Measurements from ENCODE around the gene VPS8. TPM values are rescaled to one million over a fixed set of nuclear protein-coding genes. Genes with fewer than 3 reads are reported as not detected.
A peak's percentile ranks its signal among the peaks of the same experiment; 100 is the strongest.

VPS8 gene
- total RNA-seq, 1 experiment from 2014 or later, result 39.7 TPM

DNA sequence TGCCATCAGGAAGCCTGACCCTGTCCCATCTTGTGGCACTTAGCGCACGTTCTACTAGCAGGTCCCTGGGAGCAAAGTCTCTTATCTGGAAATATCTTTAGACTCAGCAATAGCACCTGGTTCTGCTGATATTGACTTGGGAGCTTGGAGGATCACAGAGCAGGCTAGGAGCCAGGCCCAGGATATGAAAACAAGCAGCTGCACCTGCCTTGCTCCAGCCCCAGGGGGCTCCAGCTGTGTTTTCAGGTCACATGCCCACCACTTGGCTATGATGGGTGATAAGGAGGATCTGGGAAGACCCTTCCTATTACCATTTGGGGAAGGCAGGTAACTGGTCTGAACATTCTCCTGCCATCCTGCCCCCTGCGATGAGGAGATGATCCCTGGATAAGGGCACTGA, 253.1 kb downstream of the VPS8 start:
- 0 out of 2 replicates have a peak overlapping the region, but pooled peaks have one; percentile 32 for H2BK15ac ChIP-seq (ENCODE audit: low read depth, low read length)
- 0 out of 2 replicates have a peak, but pooled peaks cover 3% of the 10 kb centered on the region for H3K4me1 ChIP-seq (ENCODE audit: insufficient read depth, low read length)
- H3K9me3 Mint-ChIP-seq, result peaks cover 14 to 15% of the 10 kb centered on the region in 2 experiments
- H3K18ac ChIP-seq (ENCODE audit: insufficient read length, low read depth, low read length), result no peak overlapping the region
- no peak overlapping the region for H4K8ac ChIP-seq (replicated peaks; ENCODE audit: insufficient read length, low read depth, low read length)
- no peak overlapping the region for H4K5ac ChIP-seq (ENCODE audit: insufficient read length, low read depth, low read length)
- DNase-seq, result peak; percentile 44
- H3K23ac ChIP-seq (ENCODE audit: insufficient read length, low read depth, low read length), result no peak overlapping the region
- no peak overlapping the region for H2BK5ac ChIP-seq (ENCODE audit: insufficient read length, low read length)
- TF ChIP-seq CTCF (conservative IDR thresholded peaks at IDR 0.05), result peak; percentile 44; the same call in 2 of the 3 replicates
- H2BK120ac ChIP-seq (ENCODE audit: low read depth, low read length, poor library complexity, severe bottlenecking), result no peak overlapping the region
- H3K4me3 Mint-ChIP-seq, result no peak overlapping the region
- H3T11ph ChIP-seq (ENCODE audit: low read length), result no peak overlapping the region
- no peak overlapping the region for H2BK20ac ChIP-seq (ENCODE audit: low read depth, low read length, poor library complexity, severe bottlenecking)
- H3K4me2 ChIP-seq (ENCODE audit: insufficient read depth, insufficient read length, low read length), result no peak overlapping the region
- H3K79me2 ChIP-seq (ENCODE audit: insufficient read depth, low read length), result no peaks in the 10 kb centered on the region
- no peaks in the 10 kb centered on the region for H3K23me2 ChIP-seq (ENCODE audit: insufficient read length, low read depth, low read length, poor library complexity, severe bottlenecking)
- H3K36me3 Mint-ChIP-seq (ENCODE audit: insufficient read depth in 1 of 3, low read depth in 3 of 3), result peaks cover 1 to 14% (median 13%) of the 10 kb centered on the region in 3 experiments; a peak in 5 of 7 replicates
- H3K27me3 Mint-ChIP-seq (ENCODE audit: low read depth), result peaks cover 1% of the 10 kb centered on the region; the same call in 1 of the 2 replicates
- no peak overlapping the region for H3K4ac ChIP-seq (ENCODE audit: low read depth, low read length)
- H2BK12ac ChIP-seq (ENCODE audit: insufficient read length, low read depth, low read length), result no peak overlapping the region
- H3K9me3 ChIP-seq (ENCODE audit: control insufficient read depth, low read depth, low read length), result no peaks in the 10 kb centered on the region
- H3K79me1 ChIP-seq (ENCODE audit: insufficient read depth, low read depth, low read length, poor library complexity, severe bottlenecking), result no peaks in the 10 kb centered on the region
- H3K27ac Mint-ChIP-seq, result no peak overlapping the region
- no peaks in the 10 kb centered on the region for H3K27me3 ChIP-seq (ENCODE audit: insufficient read depth, low read length)
- H3K56ac ChIP-seq (ENCODE audit: insufficient read length, low read depth, low read length), result no peak overlapping the region
- H2AK5ac ChIP-seq (ENCODE audit: insufficient read length, low read length), result no peak overlapping the region
- H2AFZ ChIP-seq (ENCODE audit: low read length), result no peak overlapping the region
- no peak overlapping the region for H3K27ac ChIP-seq (ENCODE audit: insufficient read length, low read depth, low read length)
- no peak overlapping the region for H3K9ac ChIP-seq (ENCODE audit: extremely low read depth, insufficient read length, low read length)
- H4K91ac ChIP-seq (ENCODE audit: insufficient read length, low read depth, low read length), result no peak overlapping the region
- H3K4me1 Mint-ChIP-seq, result peaks cover 0 to 9% of the 10 kb centered on the region in 2 experiments; a peak in 3 of 4 replicates
- WGBS (ENCODE audit: extremely low coverage, insufficient read length, low lambda C conversion rate), result no CpG with 5 or more reads among the region's 3 CpGs
- H4K20me1 ChIP-seq (ENCODE audit: control insufficient read depth, insufficient read depth, insufficient read length), result no peaks in the 10 kb centered on the region
- no peak overlapping the region for H3K14ac ChIP-seq (ENCODE audit: insufficient read depth, low read length)
